ENCODE results near the gene SLC22A23.

SLC22A23 gene

GRCh38 chr6:3329393-3330051, 127.3 kb downstream of the SLC22A23 start:
- Histone ChIP-seq H3K4me3 (ENCODE audit: low read length in 2 of 2) (no peak overlapping the region), H3K27me3 (ENCODE audit: control insufficient read depth in 2 of 2, insufficient read depth in 2 of 2, low read length in 2 of 2) (no peaks in the 10 kb centered on the region), H3K36me3 (ENCODE audit: control insufficient read depth in 2 of 2, insufficient read depth in 2 of 2, low read length in 2 of 2) (no peaks in the 10 kb centered on the region), H3K27ac (ENCODE audit: low read depth in 2 of 2, low read length in 2 of 2) (no peak overlapping the region), H3K4me1 (ENCODE audit: control insufficient read depth in 2 of 2, insufficient read depth in 2 of 2, low read length in 2 of 2) (peaks cover 0 to 2% of the 10 kb centered on the region in 2 donors), H3K9ac (ENCODE audit: low read depth in 1 of 2, low read length in 2 of 2) (no peak overlapping the region), H3K9me3 (ENCODE audit: control insufficient read depth in 2 of 2, low read length in 2 of 2) (no peaks in the 10 kb centered on the region)

DNA sequence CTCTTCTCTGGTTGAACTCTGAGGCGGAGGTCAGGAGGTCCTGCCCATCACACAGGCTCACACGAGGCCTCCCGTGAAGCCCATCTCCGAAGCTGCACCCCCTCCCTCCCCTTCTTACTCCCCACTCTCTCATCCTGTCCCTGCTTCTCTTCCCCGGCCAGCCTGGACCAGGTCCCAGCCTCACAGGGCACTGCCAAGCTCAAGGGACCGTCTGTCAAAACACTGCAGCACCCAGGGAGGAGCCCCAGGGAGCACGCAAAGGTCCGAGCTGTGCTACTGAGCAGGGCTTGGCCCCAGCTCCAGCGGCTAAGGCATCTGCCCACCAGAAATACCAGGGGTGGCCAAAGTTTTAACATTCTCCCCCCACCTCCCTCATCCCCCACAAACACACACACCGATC, 128.1 kb downstream of the SLC22A23 start:
- no peak overlapping the region for H3K27ac ChIP-seq (ENCODE audit: low read depth in 2 of 2, low read length in 2 of 2)
- no peaks in the 10 kb centered on the region for H3K27me3 ChIP-seq (ENCODE audit: control insufficient read depth in 2 of 2, insufficient read depth in 2 of 2, low read length in 2 of 2)
- peaks cover 0 to 4% of the 10 kb centered on the region in 2 donors for H3K36me3 ChIP-seq (ENCODE audit: control insufficient read depth in 2 of 2, insufficient read depth in 2 of 2, low read length in 2 of 2)
- H3K4me1 ChIP-seq (ENCODE audit: control insufficient read depth in 2 of 2, insufficient read depth in 2 of 2, low read length in 2 of 2) = no peaks in the 10 kb centered on the region
- no peaks in the 10 kb centered on the region for H3K9me3 ChIP-seq (ENCODE audit: control insufficient read depth in 2 of 2, low read length in 2 of 2)
- H3K4me3 ChIP-seq (ENCODE audit: low read length in 2 of 2) = no peak overlapping the region
- H3K9ac ChIP-seq (ENCODE audit: low read depth in 1 of 2, low read length in 2 of 2) = no peak overlapping the region

DNA sequence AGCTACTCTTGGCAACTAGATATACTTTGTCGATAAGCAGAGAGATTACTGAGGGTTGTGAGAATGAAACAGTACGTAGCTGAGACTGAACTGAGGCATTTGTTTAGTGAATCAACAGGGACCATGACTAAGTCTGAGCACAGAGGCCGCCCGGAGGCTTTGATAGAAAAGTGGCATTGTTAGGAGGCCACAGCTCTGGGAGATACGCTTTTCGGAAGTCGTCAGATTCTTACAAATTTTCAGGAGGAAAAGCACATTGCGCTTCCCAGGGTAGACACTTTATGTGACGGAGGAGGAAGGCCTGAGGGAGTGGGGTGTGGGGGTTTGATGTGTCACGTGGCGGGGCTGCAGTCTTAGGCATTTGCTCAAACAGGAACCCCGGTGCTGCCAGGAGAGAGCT, 128.7 kb downstream of the SLC22A23 start:
- H3K27ac ChIP-seq (ENCODE audit: low read depth in 2 of 2, low read length in 2 of 2) = no peak overlapping the region
- H3K4me3 ChIP-seq (ENCODE audit: low read length in 2 of 2) = no peak overlapping the region
- H3K4me1 ChIP-seq (ENCODE audit: control insufficient read depth in 2 of 2, insufficient read depth in 2 of 2, low read length in 2 of 2) = no peaks in the 10 kb centered on the region
- no peak overlapping the region for H3K9ac ChIP-seq (ENCODE audit: low read depth in 1 of 2, low read length in 2 of 2)
- peaks cover 4 to 8% of the 10 kb centered on the region in 2 donors for H3K36me3 ChIP-seq (ENCODE audit: control insufficient read depth in 2 of 2, insufficient read depth in 2 of 2, low read length in 2 of 2)
- no peaks in the 10 kb centered on the region for H3K9me3 ChIP-seq (ENCODE audit: control insufficient read depth in 2 of 2, low read length in 2 of 2)
- H3K27me3 ChIP-seq (ENCODE audit: control insufficient read depth in 2 of 2, insufficient read depth in 2 of 2, low read length in 2 of 2) = no peaks in the 10 kb centered on the region

DNA sequence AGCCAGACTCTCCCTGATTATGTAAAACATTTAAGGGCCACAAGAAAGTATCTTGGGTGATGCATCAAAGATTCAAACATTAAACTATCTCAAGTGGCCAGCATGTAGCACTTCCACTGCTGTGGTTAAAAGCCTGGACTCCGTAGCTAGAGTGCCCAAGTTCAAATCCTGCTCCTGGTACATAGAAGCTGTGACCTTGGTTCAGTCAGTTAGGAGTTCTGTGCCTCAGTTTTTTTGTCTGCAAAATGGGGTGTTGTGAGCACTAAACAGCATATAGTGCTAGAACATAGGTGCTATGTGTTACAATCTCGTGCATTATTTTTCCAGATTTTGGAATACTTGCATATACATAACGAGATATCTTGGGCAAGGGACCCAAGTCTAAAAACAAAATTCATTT, 129.4 kb downstream of the SLC22A23 start:
- Histone ChIP-seq H3K9me3 (ENCODE audit: control insufficient read depth in 2 of 2, low read length in 2 of 2) (no peaks in the 10 kb centered on the region), H3K36me3 (ENCODE audit: control insufficient read depth in 2 of 2, insufficient read depth in 2 of 2, low read length in 2 of 2) (peaks cover 11% of the 10 kb centered on the region in 2 donors), H3K9ac (ENCODE audit: low read depth in 1 of 2, low read length in 2 of 2) (no peak overlapping the region), H3K4me3 (ENCODE audit: low read length in 2 of 2) (no peak overlapping the region), H3K4me1 (ENCODE audit: control insufficient read depth in 2 of 2, insufficient read depth in 2 of 2, low read length in 2 of 2) (no peaks in the 10 kb centered on the region), H3K27ac (ENCODE audit: low read depth in 2 of 2, low read length in 2 of 2) (no peak overlapping the region), H3K27me3 (ENCODE audit: control insufficient read depth in 2 of 2, insufficient read depth in 2 of 2, low read length in 2 of 2) (no peaks in the 10 kb centered on the region)

GRCh38 chr6:3326981-3327380, 129.9 kb downstream of the SLC22A23 start:
- no peaks in the 10 kb centered on the region for H3K27me3 ChIP-seq (ENCODE audit: control insufficient read depth in 2 of 2, insufficient read depth in 2 of 2, low read length in 2 of 2)
- no peak overlapping the region for H3K9ac ChIP-seq (ENCODE audit: low read depth in 1 of 2, low read length in 2 of 2)
- peaks cover 12 to 14% of the 10 kb centered on the region in 2 donors for H3K36me3 ChIP-seq (ENCODE audit: control insufficient read depth in 2 of 2, insufficient read depth in 2 of 2, low read length in 2 of 2)
- H3K27ac ChIP-seq (ENCODE audit: low read depth in 2 of 2, low read length in 2 of 2) = no peak overlapping the region
- no peak overlapping the region for H3K4me3 ChIP-seq (ENCODE audit: low read length in 2 of 2)
- no peaks in the 10 kb centered on the region for H3K9me3 ChIP-seq (ENCODE audit: control insufficient read depth in 2 of 2, low read length in 2 of 2)
- H3K4me1 ChIP-seq (ENCODE audit: control insufficient read depth in 2 of 2, insufficient read depth in 2 of 2, low read length in 2 of 2) = no peaks in the 10 kb centered on the region

GRCh38 chr6:3326184-3326971, 130.5 kb downstream of the SLC22A23 start:
- Histone ChIP-seq H3K9ac (ENCODE audit: low read depth in 1 of 2, low read length in 2 of 2) (no peak overlapping the region), H3K27ac (ENCODE audit: low read depth in 2 of 2, low read length in 2 of 2) (no peak overlapping the region), H3K27me3 (ENCODE audit: control insufficient read depth in 2 of 2, insufficient read depth in 2 of 2, low read length in 2 of 2) (no peaks in the 10 kb centered on the region), H3K4me3 (ENCODE audit: low read length in 2 of 2) (no peak overlapping the region), H3K36me3 (ENCODE audit: control insufficient read depth in 2 of 2, insufficient read depth in 2 of 2, low read length in 2 of 2) (peaks cover 17% of the 10 kb centered on the region in 2 donors), H3K4me1 (ENCODE audit: control insufficient read depth in 2 of 2, insufficient read depth in 2 of 2, low read length in 2 of 2) (no peaks in the 10 kb centered on the region), H3K9me3 (ENCODE audit: control insufficient read depth in 2 of 2, low read length in 2 of 2) (no peaks in the 10 kb centered on the region)

DNA sequence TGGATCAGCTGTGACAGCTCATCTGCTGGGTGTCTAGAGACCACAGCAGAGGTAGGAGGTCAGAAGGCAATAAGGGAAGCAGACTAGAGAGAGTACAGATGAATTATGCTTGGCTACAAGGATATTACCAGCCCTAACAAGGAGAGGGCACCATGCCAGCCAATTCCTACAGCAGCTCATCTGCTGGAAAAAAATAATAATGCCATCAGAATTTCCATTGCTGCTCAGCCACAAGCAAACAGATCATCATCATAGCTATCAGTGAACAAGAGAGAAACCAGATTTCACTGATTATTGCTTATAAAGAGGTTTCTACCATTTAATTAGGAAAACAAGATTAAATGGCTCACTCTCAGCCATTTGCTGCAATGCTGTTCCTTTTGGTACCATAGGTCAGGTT, 131.6 kb downstream of the SLC22A23 start:
- no peak overlapping the region for H3K9ac ChIP-seq (ENCODE audit: low read depth in 1 of 2, low read length in 2 of 2)
- peaks cover 18 to 24% of the 10 kb centered on the region in 2 donors for H3K36me3 ChIP-seq (ENCODE audit: control insufficient read depth in 2 of 2, insufficient read depth in 2 of 2, low read length in 2 of 2)
- H3K27ac ChIP-seq (ENCODE audit: low read depth in 2 of 2, low read length in 2 of 2) = peak overlapping the region in 1 of 2 donors; percentile 21
- no peaks in the 10 kb centered on the region for H3K4me1 ChIP-seq (ENCODE audit: control insufficient read depth in 2 of 2, insufficient read depth in 2 of 2, low read length in 2 of 2)
- H3K27me3 ChIP-seq (ENCODE audit: control insufficient read depth in 2 of 2, insufficient read depth in 2 of 2, low read length in 2 of 2) = no peaks in the 10 kb centered on the region
- H3K9me3 ChIP-seq (ENCODE audit: control insufficient read depth in 2 of 2, low read length in 2 of 2) = no peaks in the 10 kb centered on the region
- no peak overlapping the region for H3K4me3 ChIP-seq (ENCODE audit: low read length in 2 of 2)

DNA sequence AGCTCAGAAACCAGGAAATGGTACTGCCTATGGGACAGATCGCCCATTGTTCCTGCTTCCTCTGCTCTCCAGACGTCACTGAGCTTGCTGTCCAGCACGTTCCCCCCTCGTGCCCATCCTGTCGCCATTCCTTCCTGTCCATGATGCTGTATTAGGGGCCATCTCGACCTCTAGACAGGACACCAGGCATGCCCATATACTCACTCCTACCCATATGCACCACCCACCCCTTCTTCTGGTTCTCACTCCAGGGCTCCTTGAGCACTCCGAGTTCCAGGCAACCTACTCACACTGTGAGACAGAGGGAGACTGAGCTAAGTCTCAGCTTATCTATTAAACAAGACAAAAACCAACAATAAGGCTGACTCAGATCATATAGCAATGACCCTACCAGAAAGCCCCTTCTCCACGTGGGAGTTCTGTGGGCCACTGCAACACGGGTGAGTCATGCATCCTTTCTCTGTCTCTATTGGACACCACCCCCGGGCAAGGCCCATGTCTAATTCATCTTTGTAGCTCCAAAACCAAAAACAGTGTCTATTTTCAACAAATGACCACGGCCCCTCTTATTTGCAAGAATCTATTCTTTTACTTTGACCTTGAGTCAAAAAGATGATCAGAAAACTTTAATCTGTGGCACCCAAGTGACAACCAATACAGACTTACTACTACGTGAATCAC, 132.4 kb downstream of the SLC22A23 start:
- Histone ChIP-seq H3K4me3 (ENCODE audit: low read length in 2 of 2) (no peak overlapping the region), H3K9me3 (ENCODE audit: control insufficient read depth in 2 of 2, low read length in 2 of 2) (no peaks in the 10 kb centered on the region), H3K27me3 (ENCODE audit: control insufficient read depth in 2 of 2, insufficient read depth in 2 of 2, low read length in 2 of 2) (no peaks in the 10 kb centered on the region), H3K27ac (ENCODE audit: low read depth in 2 of 2, low read length in 2 of 2) (peak overlapping the region in 1 of 2 donors; percentile 2), H3K4me1 (ENCODE audit: control insufficient read depth in 2 of 2, insufficient read depth in 2 of 2, low read length in 2 of 2) (no peaks in the 10 kb centered on the region), H3K36me3 (ENCODE audit: control insufficient read depth in 2 of 2, insufficient read depth in 2 of 2, low read length in 2 of 2) (peaks cover 26 to 30% of the 10 kb centered on the region in 2 donors), H3K9ac (ENCODE audit: low read depth in 1 of 2, low read length in 2 of 2) (no peak overlapping the region)

GRCh38 chr6:3323696-3324261, 133.1 kb downstream of the SLC22A23 start:
- Histone ChIP-seq H3K27ac (ENCODE audit: low read depth in 2 of 2, low read length in 2 of 2) (peak overlapping the region in 1 of 2 donors; percentile 2), H3K36me3 (ENCODE audit: control insufficient read depth in 2 of 2, insufficient read depth in 2 of 2, low read length in 2 of 2) (peaks cover 28 to 35% of the 10 kb centered on the region in 2 donors), H3K9ac (ENCODE audit: low read depth in 1 of 2, low read length in 2 of 2) (no peak overlapping the region), H3K9me3 (ENCODE audit: control insufficient read depth in 2 of 2, low read length in 2 of 2) (no peaks in the 10 kb centered on the region), H3K27me3 (ENCODE audit: control insufficient read depth in 2 of 2, insufficient read depth in 2 of 2, low read length in 2 of 2) (no peaks in the 10 kb centered on the region), H3K4me3 (ENCODE audit: low read length in 2 of 2) (no peak overlapping the region), H3K4me1 (ENCODE audit: control insufficient read depth in 2 of 2, insufficient read depth in 2 of 2, low read length in 2 of 2) (no peaks in the 10 kb centered on the region)

DNA sequence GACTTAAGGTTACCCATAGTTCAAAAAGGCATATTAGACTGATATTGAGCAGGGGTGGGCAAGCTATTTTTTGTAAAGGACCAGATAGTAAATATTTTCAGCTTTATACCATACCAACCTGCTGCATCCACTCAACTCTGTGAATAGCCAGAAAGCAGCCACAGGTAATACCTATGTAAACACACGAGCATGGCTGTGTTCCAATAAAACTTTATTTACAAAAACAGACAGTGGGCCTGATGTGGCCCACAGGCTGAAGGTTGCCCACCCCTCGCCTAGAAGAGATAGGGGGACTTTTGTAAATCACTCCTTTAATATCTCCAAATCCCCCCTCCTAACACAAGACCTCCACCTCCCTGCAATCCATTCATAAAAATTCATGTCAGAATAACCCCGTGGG, 133.7 kb downstream of the SLC22A23 start:
- Histone ChIP-seq H3K27ac (ENCODE audit: low read depth in 2 of 2, low read length in 2 of 2) (no peak overlapping the region), H3K4me1 (ENCODE audit: control insufficient read depth in 2 of 2, insufficient read depth in 2 of 2, low read length in 2 of 2) (no peaks in the 10 kb centered on the region), H3K27me3 (ENCODE audit: control insufficient read depth in 2 of 2, insufficient read depth in 2 of 2, low read length in 2 of 2) (no peaks in the 10 kb centered on the region), H3K4me3 (ENCODE audit: low read length in 2 of 2) (no peak overlapping the region), H3K9ac (ENCODE audit: low read depth in 1 of 2, low read length in 2 of 2) (no peak overlapping the region), H3K36me3 (ENCODE audit: control insufficient read depth in 2 of 2, insufficient read depth in 2 of 2, low read length in 2 of 2) (peaks cover 33 to 38% of the 10 kb centered on the region in 2 donors), H3K9me3 (ENCODE audit: control insufficient read depth in 2 of 2, low read length in 2 of 2) (no peaks in the 10 kb centered on the region)

Data from mucosa of rectum (tissue), 2 donors.